ENCODE measurements around the gene NRG4. TPM values are rescaled to one million over a fixed set of nuclear protein-coding genes. Genes with fewer than 3 reads are reported as not detected.

The NRG4 gene
- total RNA-seq, 1 donor from 2014 or later: 8.7 TPM

GRCh38 chr15:75945953-75946352 is 66.3 kb downstream of the NRG4 start:
- Mint-ChIP-seq H3K4me1 (peaks cover 3% of the 10 kb centered on the region), H3K4me3 (no peak overlapping the region), H3K27me3 (ENCODE audit: low read depth) (peaks cover 4% of the 10 kb centered on the region), H3K27ac (no peak overlapping the region), H3K36me3 (peaks cover 5% of the 10 kb centered on the region), H3K9me3 (peaks cover 2% of the 10 kb centered on the region)
- TF ChIP-seq, protein P1, sequence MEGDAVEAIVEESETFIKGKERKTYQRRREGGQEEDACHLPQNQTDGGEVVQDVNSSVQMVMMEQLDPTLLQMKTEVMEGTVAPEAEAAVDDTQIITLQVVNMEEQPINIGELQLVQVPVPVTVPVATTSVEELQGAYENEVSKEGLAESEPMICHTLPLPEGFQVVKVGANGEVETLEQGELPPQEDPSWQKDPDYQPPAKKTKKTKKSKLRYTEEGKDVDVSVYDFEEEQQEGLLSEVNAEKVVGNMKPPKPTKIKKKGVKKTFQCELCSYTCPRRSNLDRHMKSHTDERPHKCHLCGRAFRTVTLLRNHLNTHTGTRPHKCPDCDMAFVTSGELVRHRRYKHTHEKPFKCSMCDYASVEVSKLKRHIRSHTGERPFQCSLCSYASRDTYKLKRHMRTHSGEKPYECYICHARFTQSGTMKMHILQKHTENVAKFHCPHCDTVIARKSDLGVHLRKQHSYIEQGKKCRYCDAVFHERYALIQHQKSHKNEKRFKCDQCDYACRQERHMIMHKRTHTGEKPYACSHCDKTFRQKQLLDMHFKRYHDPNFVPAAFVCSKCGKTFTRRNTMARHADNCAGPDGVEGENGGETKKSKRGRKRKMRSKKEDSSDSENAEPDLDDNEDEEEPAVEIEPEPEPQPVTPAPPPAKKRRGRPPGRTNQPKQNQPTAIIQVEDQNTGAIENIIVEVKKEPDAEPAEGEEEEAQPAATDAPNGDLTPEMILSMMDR (IDR thresholded peaks at IDR 0.05; ENCODE audit: unreplicated experiment): no peak
- DNase-seq (ENCODE audit: low spot score in 2 of 2, unreplicated experiment in 2 of 2): no peak

DNA sequence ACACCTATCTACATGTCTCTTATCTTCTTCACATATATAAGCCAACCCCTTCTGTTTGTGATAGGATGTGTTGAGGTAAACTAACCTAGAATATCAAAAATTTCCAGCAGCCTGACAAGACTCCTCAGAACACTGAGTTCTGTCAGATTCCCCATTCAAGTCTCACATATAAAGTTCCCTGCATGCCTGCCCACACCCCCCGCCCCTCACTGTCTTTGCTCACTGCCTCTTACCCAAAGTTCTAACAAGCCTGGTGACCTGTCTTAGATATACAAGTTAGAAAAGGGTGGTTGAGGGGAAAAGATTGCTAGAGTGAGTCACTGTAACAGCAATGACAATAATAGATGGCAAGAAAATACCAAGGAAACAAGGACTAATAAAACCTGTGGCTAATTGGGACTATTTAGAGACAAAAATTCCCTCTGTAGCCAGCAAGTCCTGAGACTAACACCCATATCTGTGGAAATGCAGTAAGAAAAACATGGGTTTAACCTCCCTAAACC is 68.5 kb downstream of the NRG4 start:
- no peak for DNase-seq (ENCODE audit: low spot score in 2 of 2, unreplicated experiment in 2 of 2)
- H3K4me3 Mint-ChIP-seq: no peak overlapping the region
- H3K27ac Mint-ChIP-seq: no peak overlapping the region
- TF ChIP-seq, protein P1 (IDR thresholded peaks at IDR 0.05; ENCODE audit: unreplicated experiment): no peak
- peaks cover 25% of the 10 kb centered on the region for H3K36me3 Mint-ChIP-seq
- H3K9me3 Mint-ChIP-seq: peaks cover 22% of the 10 kb centered on the region
- H3K4me1 Mint-ChIP-seq: peaks cover 3% of the 10 kb centered on the region
- peaks cover 4% of the 10 kb centered on the region for H3K27me3 Mint-ChIP-seq (ENCODE audit: low read depth)

- H3K36me3 Mint-ChIP-seq: peaks cover 30% of the 10 kb centered on the region
- H3K9me3 Mint-ChIP-seq: peaks cover 26% of the 10 kb centered on the region
- no peak overlapping the region for H3K27ac Mint-ChIP-seq
- TF ChIP-seq, protein P1 (IDR thresholded peaks at IDR 0.05; ENCODE audit: unreplicated experiment): no peak
- DNase-seq (ENCODE audit: low spot score in 2 of 2, unreplicated experiment in 2 of 2): no peak
- H3K4me1 Mint-ChIP-seq: peaks cover 3% of the 10 kb centered on the region
- H3K27me3 Mint-ChIP-seq (ENCODE audit: low read depth): peaks cover 4% of the 10 kb centered on the region
- no peak overlapping the region for H3K4me3 Mint-ChIP-seq
Observed at GRCh38 chr15:75943246-75943645, 69.0 kb downstream of the NRG4 start.

- TF ChIP-seq, protein P1 (IDR thresholded peaks at IDR 0.05; ENCODE audit: unreplicated experiment): no peak
- Mint-ChIP-seq H3K27ac (no peak overlapping the region), H3K27me3 (ENCODE audit: low read depth) (peaks cover 4% of the 10 kb centered on the region), H3K4me1 (peaks cover 3% of the 10 kb centered on the region), H3K36me3 (peaks cover 38% of the 10 kb centered on the region), H3K4me3 (no peak overlapping the region), H3K9me3 (peaks cover 34% of the 10 kb centered on the region)
- DNase-seq (ENCODE audit: low spot score in 2 of 2, unreplicated experiment in 2 of 2): no peak
Observed at GRCh38 chr15:75942464-75942863, 69.8 kb downstream of the NRG4 start.

DNA sequence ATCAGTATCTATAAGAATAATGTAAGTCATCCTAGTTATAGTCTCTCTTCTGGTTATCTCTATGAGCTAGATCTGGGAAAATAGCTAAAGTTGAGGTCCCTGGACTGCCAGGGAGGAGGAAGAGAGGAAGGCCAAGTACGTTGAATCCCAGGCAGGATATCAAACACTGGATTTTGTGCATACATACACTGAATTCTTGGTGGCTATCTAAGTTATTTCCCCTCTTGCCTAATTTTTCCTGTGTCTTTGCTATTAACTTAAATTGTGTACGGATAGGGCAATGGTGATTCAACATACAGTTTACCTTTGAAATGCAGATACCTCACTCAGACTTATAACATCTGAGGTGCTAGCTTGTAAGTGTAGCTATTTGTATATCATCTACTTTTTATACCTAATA is 81.4 kb downstream of the NRG4 start:
- Mint-ChIP-seq H3K27ac (no peak overlapping the region), H3K27me3 (ENCODE audit: low read depth) (no peaks in the 10 kb centered on the region), H3K36me3 (peaks cover 16% of the 10 kb centered on the region), H3K9me3 (no peaks in the 10 kb centered on the region), H3K4me3 (no peak overlapping the region), H3K4me1 (peaks cover 9% of the 10 kb centered on the region)
- TF ChIP-seq, protein P1 (IDR thresholded peaks at IDR 0.05; ENCODE audit: unreplicated experiment): no peak
- no peak for DNase-seq (ENCODE audit: low spot score in 2 of 2, unreplicated experiment in 2 of 2)
